Colonic mucosa (tissue), 4 donors: ENCODE data around the gene PPP2R3A. TPM values are rescaled to one million over a fixed set of nuclear protein-coding genes. Genes with fewer than 3 reads are reported as not detected.

Experiments
- DNase-seq: peaks from one replicate; pipeline ENCODE4 v3.0.0-alpha.2; 2020
- H3K27ac ChIP-seq: fragments of 200-600 bp; one replicate; pipeline ENCODE4 v1.8.0; 2021
- H3K27me3 ChIP-seq: fragments of 200-600 bp; one replicate; pipeline ENCODE4 v1.8.0; 2021
- H3K36me3 ChIP-seq: fragments of 200-600 bp; one replicate; pipeline ENCODE4 v1.8.0; 2021
- H3K4me1 ChIP-seq: fragments of 200-600 bp; one replicate; pipeline ENCODE4 v1.8.0; 2021; ENCODE audit warnings: mild to moderate bottlenecking
- H3K4me3 ChIP-seq: fragments of 200-600 bp; one replicate; pipeline ENCODE4 v1.8.0; 2021
- H3K9ac ChIP-seq, 2 donors: one replicate each; pipeline ENCODE4 v1.7.0; 2013; ENCODE audit warnings: control low read depth in 2 of 2, low read depth in 2 of 2, low read length in 2 of 2
- H3K9me3 ChIP-seq: fragments of 200-600 bp; one replicate; pipeline ENCODE4 v1.8.0; 2021
- intact Hi-C: fragments of 100-400 bp; cut with DNase I; formaldehyde crosslinking; loops from one replicate; pipeline ENCODE4 v1.14.1; 2022
- total RNA-seq, 2 donors: library from RNA; stranded (reverse); fragmentation: NEBNext Ultra II Directional in 1 of 2; extraction: Animal tissue kit (Norgen Biotek cat#: 25700) in 1 of 2; gene quantifications; one replicate each; pipeline ENCODE4 v1.2.1, GENCODE V29; 2021
- TF ChIP-seq, protein P1 (sequence below): fragments of 200-600 bp; IDR thresholded peaks from one replicate; pipeline ENCODE4 v1.8.0; 2022; ENCODE audit warnings: antibody characterized with exemption, mild to moderate bottlenecking
- donor health status: healthy.
- donor health status: DM: no; HTN: no; CAD: no.
- donor health status: DM: no; HTN: no; CAD: no.

Gene PPP2R3A
- total RNA-seq, 2 donors from 2014 or later = 10.9 to 22.0 TPM

DNA sequence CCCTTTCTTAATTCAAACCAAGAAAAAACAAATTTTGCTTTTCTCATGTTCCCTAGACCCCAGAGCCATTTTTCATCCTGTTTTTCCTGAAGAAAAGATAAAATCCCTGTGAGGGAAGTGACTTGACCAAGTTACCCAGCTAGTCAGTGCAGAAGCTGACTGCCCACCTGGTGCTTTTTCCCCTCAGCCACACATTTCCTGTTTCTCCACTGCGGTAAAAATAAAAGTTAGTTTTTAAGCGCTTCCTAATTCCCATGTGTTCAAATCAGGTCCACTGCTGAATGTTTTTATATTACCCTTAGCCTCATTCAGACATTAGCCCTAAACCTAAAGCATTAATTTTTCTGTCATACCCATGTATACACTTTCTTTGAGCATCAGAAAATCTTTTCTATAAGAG is 26.1 kb downstream of the PPP2R3A start:
- H3K9me3 ChIP-seq = no peaks in the 10 kb centered on the region
- no peaks in the 10 kb centered on the region for H3K36me3 ChIP-seq
- no peak overlapping the region for H3K27ac ChIP-seq
- TF ChIP-seq, protein P1, sequence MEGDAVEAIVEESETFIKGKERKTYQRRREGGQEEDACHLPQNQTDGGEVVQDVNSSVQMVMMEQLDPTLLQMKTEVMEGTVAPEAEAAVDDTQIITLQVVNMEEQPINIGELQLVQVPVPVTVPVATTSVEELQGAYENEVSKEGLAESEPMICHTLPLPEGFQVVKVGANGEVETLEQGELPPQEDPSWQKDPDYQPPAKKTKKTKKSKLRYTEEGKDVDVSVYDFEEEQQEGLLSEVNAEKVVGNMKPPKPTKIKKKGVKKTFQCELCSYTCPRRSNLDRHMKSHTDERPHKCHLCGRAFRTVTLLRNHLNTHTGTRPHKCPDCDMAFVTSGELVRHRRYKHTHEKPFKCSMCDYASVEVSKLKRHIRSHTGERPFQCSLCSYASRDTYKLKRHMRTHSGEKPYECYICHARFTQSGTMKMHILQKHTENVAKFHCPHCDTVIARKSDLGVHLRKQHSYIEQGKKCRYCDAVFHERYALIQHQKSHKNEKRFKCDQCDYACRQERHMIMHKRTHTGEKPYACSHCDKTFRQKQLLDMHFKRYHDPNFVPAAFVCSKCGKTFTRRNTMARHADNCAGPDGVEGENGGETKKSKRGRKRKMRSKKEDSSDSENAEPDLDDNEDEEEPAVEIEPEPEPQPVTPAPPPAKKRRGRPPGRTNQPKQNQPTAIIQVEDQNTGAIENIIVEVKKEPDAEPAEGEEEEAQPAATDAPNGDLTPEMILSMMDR = no peak
- no peak overlapping the region for H3K4me3 ChIP-seq
- H3K4me1 ChIP-seq = no peaks in the 10 kb centered on the region
- H3K9ac ChIP-seq = no peak overlapping the region
- no peak for DNase-seq
- no peaks in the 10 kb centered on the region for H3K27me3 ChIP-seq
- intact Hi-C loops = no loop called here

DNA sequence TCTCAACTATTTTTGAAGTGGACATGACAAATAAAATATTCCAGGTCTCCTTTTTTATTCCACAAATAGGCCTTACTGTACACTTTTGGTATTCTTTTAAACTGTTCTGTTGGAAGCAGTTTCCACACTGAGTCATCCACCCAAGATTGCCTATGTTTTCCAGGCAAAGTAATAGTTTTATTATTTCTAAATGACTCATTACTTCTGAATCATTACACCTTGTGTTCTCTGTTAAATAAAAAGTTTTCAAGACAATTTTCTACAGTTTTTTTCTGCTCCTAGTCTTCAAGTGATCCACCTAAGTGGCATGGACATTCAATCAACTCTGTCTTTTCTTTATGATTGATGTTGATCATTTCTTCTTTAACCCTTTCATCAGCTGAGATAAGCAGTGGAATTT is 26.5 kb downstream of the PPP2R3A start:
- Histone ChIP-seq H3K9ac (no peak overlapping the region), H3K9me3 (no peaks in the 10 kb centered on the region), H3K4me1 (no peaks in the 10 kb centered on the region), H3K4me3 (no peak overlapping the region), H3K27me3 (no peaks in the 10 kb centered on the region), H3K36me3 (no peaks in the 10 kb centered on the region), H3K27ac (no peak overlapping the region)
- TF ChIP-seq, protein P1 = no peak
- no peak for DNase-seq
- intact Hi-C loops = no loop called here

DNA sequence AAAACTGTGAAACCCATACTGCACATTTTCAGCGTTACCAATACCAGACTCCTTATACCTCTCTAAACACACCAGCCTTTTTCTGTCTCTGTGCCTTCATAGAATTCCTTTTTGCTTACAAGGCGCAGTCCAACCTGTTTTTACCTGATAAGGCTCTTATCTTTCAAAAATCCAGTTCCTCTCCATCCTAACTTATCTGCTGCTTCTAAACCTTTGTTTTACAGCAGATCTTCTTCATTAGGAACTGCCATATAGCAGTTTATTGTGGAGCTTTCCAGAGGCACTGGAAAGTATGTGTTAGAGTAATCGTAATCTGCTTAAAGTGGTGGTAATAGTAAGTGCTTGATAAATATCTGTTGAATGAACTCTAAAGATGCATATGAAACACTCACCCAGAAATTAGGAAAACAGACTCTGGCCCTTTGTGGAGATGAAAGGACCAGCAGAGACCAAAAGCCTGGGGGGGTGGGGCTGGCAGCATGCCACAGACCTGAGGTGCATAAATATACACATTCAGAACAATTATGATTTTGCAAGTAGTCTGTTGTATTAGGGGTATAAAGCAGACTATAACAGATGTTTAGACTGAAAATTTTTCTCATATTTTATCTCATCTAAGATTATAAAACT is 29.3 kb downstream of the PPP2R3A start:
- Histone ChIP-seq H3K36me3 (no peaks in the 10 kb centered on the region), H3K27ac (no peak overlapping the region), H3K4me3 (no peak overlapping the region), H3K4me1 (no peaks in the 10 kb centered on the region), H3K27me3 (no peaks in the 10 kb centered on the region), H3K9me3 (no peaks in the 10 kb centered on the region), H3K9ac (no peak overlapping the region)
- TF ChIP-seq, protein P1 = no peak
- intact Hi-C loops = no loop called here
- DNase-seq = no peak

DNA sequence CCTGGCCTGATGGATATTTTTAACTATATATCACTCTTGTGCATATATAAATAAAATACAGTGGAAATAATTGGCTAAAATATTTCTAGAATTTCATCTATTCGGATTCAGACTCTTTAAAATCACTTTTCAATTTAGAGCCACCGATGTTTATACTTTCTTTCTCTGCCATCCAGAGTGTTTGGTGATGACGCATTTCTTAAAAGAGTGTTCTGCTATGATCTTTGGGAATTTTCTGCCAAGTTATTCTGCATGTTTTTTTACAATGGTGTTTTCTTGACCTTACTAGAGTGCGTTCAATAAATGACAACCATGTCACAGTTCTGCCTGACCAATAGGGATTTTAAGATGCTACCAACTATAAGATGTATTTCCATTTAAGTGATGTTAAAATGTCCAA is 30.2 kb downstream of the PPP2R3A start:
- H3K27me3 ChIP-seq = no peaks in the 10 kb centered on the region
- no peak overlapping the region for H3K27ac ChIP-seq
- intact Hi-C loops = no loop called here
- DNase-seq = no peak
- H3K9me3 ChIP-seq = no peaks in the 10 kb centered on the region
- no peak overlapping the region for H3K9ac ChIP-seq
- TF ChIP-seq, protein P1 = no peak
- H3K4me1 ChIP-seq = no peaks in the 10 kb centered on the region
- no peak overlapping the region for H3K4me3 ChIP-seq
- no peaks in the 10 kb centered on the region for H3K36me3 ChIP-seq

DNA sequence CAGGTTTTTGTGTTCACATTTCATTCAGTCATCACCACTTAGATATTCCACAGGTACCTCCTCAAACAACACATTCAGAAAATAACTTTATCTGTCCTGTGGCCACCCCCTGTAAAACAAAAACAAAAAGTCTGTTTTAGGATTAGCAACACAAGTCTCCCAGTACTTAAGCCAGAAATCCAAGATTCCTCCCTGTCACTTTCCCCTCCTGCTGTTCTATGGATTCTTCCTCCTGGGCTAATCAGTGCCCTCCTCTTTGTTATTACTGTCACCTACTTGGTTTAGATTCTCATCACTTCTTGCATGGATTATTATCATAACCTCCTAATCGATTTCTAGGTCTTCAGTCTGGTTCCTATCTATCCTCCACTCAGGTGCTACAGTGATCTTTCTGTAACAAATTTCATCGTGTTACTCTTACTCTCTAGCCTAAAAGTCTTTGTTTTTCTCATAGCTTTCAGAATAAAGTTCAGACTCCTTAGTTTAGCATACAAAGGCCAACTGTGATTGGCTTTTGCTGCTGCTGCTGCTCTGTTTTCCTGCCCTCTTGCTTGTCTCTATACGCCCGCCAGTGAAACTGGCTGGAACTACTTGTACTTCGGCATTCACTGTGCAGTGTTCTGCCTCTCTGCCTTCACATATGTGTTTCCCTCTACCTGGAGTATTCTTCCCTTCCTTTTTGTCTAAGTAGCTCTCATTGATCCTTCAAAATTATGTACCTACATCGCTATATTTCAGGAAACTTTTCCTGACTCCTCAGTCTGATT is 32.2 kb downstream of the PPP2R3A start:
- intact Hi-C loops = no loop called here
- H3K4me3 ChIP-seq = no peak overlapping the region
- no peaks in the 10 kb centered on the region for H3K36me3 ChIP-seq
- H3K4me1 ChIP-seq = no peaks in the 10 kb centered on the region
- H3K9me3 ChIP-seq = no peaks in the 10 kb centered on the region
- H3K27me3 ChIP-seq = no peaks in the 10 kb centered on the region
- no peak overlapping the region for H3K9ac ChIP-seq
- no peak overlapping the region for H3K27ac ChIP-seq
- TF ChIP-seq, protein P1 = no peak
- no peak for DNase-seq
